ENCODE measurements around the gene ZFYVE27.

The ZFYVE27 gene

GRCh38 chr10:97761331-97761865, 24.5 kb downstream of the ZFYVE27 start:
- H3K27ac ChIP-seq, result no peak overlapping the region
- TF ChIP-seq CTCF (IDR thresholded peaks at IDR 0.05) (no peak), ZFX (IDR thresholded peaks at IDR 0.05; ENCODE audit: borderline replicate concordance) (no peak)

- TF ChIP-seq ZFX (IDR thresholded peaks at IDR 0.05; ENCODE audit: borderline replicate concordance) (no peak), CTCF (IDR thresholded peaks at IDR 0.05) (no peak)
- H3K27ac ChIP-seq, result no peak overlapping the region
Observed at GRCh38 chr10:97762056-97762455, 25.1 kb downstream of the ZFYVE27 start.

- no peak overlapping the region for H3K27ac ChIP-seq
- TF ChIP-seq ZFX (IDR thresholded peaks at IDR 0.05; ENCODE audit: borderline replicate concordance) (no peak), CTCF (IDR thresholded peaks at IDR 0.05) (no peak)
Observed at GRCh38 chr10:97762816-97763215, 25.9 kb downstream of the ZFYVE27 start.

- TF ChIP-seq CTCF (IDR thresholded peaks at IDR 0.05) (no peak), ZFX (IDR thresholded peaks at IDR 0.05; ENCODE audit: borderline replicate concordance) (no peak)
- H3K27ac ChIP-seq, result no peak overlapping the region
Observed at GRCh38 chr10:97763411-97763810, 26.5 kb downstream of the ZFYVE27 start.

GRCh38 chr10:97763947-97764346, 27.0 kb downstream of the ZFYVE27 start:
- no peak overlapping the region for H3K27ac ChIP-seq
- TF ChIP-seq CTCF (IDR thresholded peaks at IDR 0.05) (no peak), ZFX (IDR thresholded peaks at IDR 0.05; ENCODE audit: borderline replicate concordance) (no peak)

- H3K27ac ChIP-seq, result no peak overlapping the region
- TF ChIP-seq CTCF (IDR thresholded peaks at IDR 0.05) (no peak), ZFX (IDR thresholded peaks at IDR 0.05; ENCODE audit: borderline replicate concordance) (no peak)
Observed at GRCh38 chr10:97764519-97764931, 27.6 kb downstream of the ZFYVE27 start.

GRCh38 chr10:97765201-97765600, 28.3 kb downstream of the ZFYVE27 start:
- H3K27ac ChIP-seq, result no peak overlapping the region
- TF ChIP-seq CTCF (IDR thresholded peaks at IDR 0.05), result no peak
- no peak for TF ChIP-seq ZFX (IDR thresholded peaks at IDR 0.05; ENCODE audit: borderline replicate concordance)
